Right hindlimb (tissue), 1 donor: ENCODE results near the gene COL4A5.
"Not testable (repeated sequence)": the region's sequence is repeated elsewhere in the genome, so short reads cannot be mapped to it uniquely, and the experiment has no call there.

ENCODE experiments used
- DNase-seq: peaks from one replicate; pipeline ENCODE4 v3.0.0-alpha.2; 2018

COL4A5 gene

DNA sequence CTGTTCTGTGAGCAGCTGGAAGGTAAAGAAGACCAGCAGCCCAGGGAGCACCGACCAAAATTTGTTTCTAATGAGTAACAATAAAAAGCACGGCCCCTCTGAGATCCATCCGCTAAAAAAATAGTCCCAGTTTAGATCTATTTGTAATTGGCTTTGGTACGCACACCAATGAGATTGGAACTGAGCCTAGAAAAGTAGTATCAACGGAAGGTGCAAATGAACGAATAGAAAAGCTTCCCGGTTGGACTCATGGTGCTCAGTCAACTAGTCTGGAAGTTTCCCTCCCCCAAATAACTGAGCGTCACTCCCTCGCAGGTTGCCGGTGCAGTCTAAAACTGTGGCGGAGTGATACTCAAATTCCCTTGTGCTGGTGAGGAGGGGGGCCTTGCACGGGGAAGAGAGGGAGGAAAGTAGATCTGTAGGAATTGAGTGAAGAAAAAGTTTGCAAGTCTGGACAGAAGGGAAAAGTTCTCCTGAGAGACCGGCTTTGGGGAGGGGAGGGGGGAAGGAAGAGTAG is at the start of gene COL4A5:
COL4A5 (plus strand) TSS at position 413 of the 517 bp plus-strand sequence. CDS start 288 bp downstream, outside the sequence.
- peak; percentile 53 for DNase-seq

DNA sequence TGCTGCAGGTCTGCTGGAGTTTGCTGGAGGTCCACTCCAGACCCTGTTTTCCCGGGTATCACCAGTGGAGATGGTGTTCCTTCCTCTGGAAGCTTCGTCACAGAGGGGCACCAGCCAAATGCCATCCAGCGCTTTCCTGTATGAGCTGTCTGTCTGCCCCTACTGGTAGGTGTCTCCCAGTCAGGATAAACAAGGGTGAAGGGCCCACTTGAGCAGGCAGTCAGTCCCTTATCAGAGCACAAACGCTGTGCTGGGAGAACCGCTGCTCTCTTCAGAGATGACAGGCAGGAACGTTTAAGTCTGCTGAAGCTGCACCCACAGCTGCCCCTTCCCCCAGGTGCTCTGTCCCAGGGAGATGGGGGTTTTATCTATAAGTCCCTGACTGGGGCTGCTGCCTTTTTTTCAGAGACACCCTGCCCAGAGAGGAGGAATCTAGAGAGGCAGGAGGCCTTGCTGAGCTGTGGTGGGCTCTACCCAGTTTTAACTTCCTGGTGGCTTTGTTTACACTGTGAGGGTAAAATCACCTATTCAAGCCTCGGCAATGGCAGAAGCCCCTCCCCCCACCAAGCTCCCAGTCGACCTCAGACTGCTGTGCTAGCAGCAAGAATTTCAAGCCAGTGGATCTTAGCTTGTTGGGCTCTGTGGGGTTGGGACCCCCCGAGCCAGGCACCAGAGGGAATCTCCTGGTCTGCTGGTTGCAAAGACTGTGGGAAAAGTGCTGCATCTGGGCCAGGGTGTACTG is 48.5 kb upstream of the COL4A5 start:
- not testable (repeated sequence) for DNase-seq

GRCh38 chrX:108396188-108396891 is 43.3 kb upstream of the COL4A5 start:
- DNase-seq = no peak

GRCh38 chrX:108396986-108397385 is 42.7 kb upstream of the COL4A5 start:
- DNase-seq = no peak

- no peak for DNase-seq
Observed at GRCh38 chrX:108397627-108398391, 41.8 kb upstream of the COL4A5 start.

DNA sequence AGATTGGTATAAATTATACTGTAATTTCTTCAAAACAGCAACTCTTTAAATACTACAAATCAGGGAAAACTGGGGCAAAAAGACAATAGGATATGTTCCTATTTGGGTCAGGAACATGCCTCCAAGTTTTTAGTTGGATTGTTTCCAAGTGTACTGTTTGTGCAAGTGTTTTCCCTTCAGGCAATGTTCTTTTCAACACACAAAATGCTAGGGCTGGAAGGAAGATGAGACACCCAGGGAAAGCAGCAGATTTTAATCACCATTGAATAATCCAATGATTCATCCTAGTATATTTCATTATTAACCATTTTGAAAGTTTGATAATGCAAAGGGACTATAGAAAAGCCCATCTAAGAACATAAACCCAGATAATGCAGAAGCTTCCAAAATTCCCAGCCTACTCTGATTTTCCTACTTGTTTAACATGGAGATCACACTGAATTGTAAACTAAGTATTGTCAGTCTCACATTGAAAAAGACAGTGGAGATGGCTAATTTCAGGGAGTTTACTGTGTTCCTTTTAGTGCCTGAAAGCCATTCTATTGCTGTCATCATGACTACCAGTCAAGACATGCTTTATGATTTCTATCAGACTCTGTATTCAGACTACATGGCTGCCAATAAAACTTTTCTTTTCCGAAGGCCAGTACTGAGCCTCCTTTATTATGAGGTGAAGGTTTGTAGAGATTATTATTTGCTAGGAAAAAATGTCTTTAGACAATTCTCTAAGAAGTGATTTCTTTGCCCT is 40.0 kb upstream of the COL4A5 start:
- DNase-seq = no peak

- DNase-seq = no peak
Observed at GRCh38 chrX:108412783-108413182, 26.9 kb upstream of the COL4A5 start.

DNA sequence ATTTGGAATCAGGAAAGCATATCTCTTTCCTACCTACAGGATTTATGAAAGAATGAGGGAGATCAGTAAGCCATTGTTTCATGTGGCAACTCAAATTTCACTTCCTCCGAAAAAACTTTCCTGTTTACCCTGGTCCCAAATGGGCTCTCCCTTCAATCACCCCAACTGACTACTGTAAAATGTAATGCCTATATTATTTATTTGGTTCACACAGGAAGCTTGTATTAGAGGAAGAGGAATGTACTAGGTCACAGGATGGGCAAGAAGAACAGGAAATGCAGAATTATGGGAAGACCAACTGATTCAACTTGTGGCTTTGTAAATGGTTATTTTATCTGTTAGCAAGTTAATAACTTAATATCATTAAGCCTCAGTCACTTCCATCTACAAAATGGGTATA is 24.5 kb upstream of the COL4A5 start:
- no peak for DNase-seq

- no peak for DNase-seq
Observed at GRCh38 chrX:108415891-108416290, 23.7 kb upstream of the COL4A5 start.

GRCh38 chrX:108417257-108417656 is 22.4 kb upstream of the COL4A5 start:
- DNase-seq = no peak

GRCh38 chrX:108419401-108419800 is 20.2 kb upstream of the COL4A5 start:
- DNase-seq = no peak

GRCh38 chrX:108420481-108420880 is 19.2 kb upstream of the COL4A5 start:
- DNase-seq = no peak

- DNase-seq = no peak
Observed at GRCh38 chrX:108426262-108426661, 13.4 kb upstream of the COL4A5 start.

DNA sequence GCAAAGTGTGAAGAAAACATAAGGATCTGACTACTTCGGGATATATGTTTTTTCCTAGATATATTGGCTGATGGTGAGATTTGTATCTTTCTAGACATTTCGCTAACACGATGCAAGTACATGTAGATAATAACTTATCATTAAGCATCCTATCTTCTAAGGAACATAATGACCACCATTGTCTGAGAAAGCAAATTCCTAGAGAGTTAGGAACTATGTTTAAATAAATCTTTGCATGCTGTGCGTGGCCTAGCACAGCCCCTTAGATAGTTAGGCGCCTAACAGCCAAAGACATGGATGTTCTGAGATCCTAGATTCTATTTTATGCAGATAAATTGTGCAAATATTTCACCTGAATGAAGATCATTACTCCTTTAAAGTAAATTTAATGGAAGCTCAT is 4.4 kb upstream of the COL4A5 start:
- DNase-seq = no peak

- DNase-seq = no peak
Observed at GRCh38 chrX:108437349-108438109, 2.1 kb upstream of the COL4A5 start.

- peak; percentile 12 for DNase-seq
Observed at GRCh38 chrX:108438110-108438623, 1.5 kb upstream of the COL4A5 start, which contains the start of gene COL4A6. Gene COL4A6, minus strand, starts transcription at chrX:108438422. Its CDS starts 226 bp downstream, at chrX:108438196.

GRCh38 chrX:108439961-108440696 is 491 bp downstream of the COL4A5 start:
- peak; percentile 18 for DNase-seq

DNA sequence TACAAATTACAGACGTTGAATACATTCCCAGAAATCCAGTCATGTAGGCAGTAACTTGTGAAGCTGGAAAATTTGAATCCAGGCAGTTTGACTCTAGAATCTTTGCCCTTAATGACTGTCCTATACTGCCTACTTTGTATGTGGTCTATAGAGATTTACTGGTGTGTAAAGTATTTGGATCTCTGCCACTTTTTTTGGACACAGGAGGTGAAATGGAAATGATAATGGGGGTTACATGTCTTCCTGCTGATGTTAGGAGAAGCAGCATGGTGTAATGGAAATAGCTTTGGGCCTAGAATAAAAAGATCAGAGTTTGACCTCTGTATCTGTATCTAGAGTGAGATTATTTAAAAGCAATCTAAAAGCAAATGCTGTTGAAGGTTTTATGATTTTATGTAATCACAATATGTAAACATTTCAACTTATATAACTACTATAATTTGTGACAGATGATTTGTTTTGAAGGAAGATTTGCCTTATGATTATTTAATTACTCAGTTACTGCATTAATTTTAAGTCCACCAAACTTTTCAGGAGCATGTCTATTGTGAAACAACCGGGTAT is 3.3 kb downstream of the COL4A5 start:
- no peak for DNase-seq

GRCh38 chrX:108447303-108447702 is 7.7 kb downstream of the COL4A5 start:
- no peak for DNase-seq

- no peak for DNase-seq
Observed at GRCh38 chrX:108453841-108454240, 14.2 kb downstream of the COL4A5 start.
